ENCODE measurements around the gene COA5. TPM values are rescaled to one million over a fixed set of nuclear protein-coding genes. Genes with fewer than 3 reads are reported as not detected.
A peak's percentile ranks its signal among the peaks of the same experiment; 100 is the strongest.

The COA5 gene
- total RNA-seq (ENCODE audit: unreplicated experiment) = 21.6 TPM
- long read RNA-seq, transcript COA5-201 (3 exons, 1,754 nt) = major isoform, 22 of 24 reads
- long read RNA-seq, partial matches to known transcripts = 0 of 24 reads
- long read RNA-seq, other reads (novel, unspliced or antisense) = 1 of 24 reads

GRCh38 chr2:98608116-98608961 is at the start of gene COA5, which contains the start of gene UNC50:
Gene COA5, minus strand, starts transcription at chr2:98608512. Its CDS starts 107 bp downstream, at chr2:98608405.
Gene UNC50, plus strand, starts transcription at chr2:98608589. Its CDS starts 1,171 bp downstream, at chr2:98609760.
- Mint-ChIP-seq H3K9me3 (ENCODE audit: unreplicated experiment) (no peaks in the 10 kb centered on the region), H3K27me3 (ENCODE audit: unreplicated experiment) (peaks cover 2% of the 10 kb centered on the region), H3K36me3 (ENCODE audit: low read depth, unreplicated experiment) (peaks cover 11% of the 10 kb centered on the region), H3K4me1 (ENCODE audit: unreplicated experiment) (peaks cover 35% of the 10 kb centered on the region), H3K4me3 (ENCODE audit: unreplicated experiment) (peak within 1 kb of the TSS; percentile 94), H3K27ac (ENCODE audit: unreplicated experiment) (peak within 1 kb of the TSS; percentile 92)
- DNase-seq (ENCODE audit: low spot score) = peak; percentile 90
- peak; percentile 12 for TF ChIP-seq CTCF (IDR thresholded peaks at IDR 0.05; ENCODE audit: unreplicated experiment)

- no peak for DNase-seq (ENCODE audit: low spot score)
- H3K4me1 Mint-ChIP-seq (ENCODE audit: unreplicated experiment) = no peaks in the 10 kb centered on the region
- peaks cover 8% of the 10 kb centered on the region for H3K9me3 Mint-ChIP-seq (ENCODE audit: unreplicated experiment)
- H3K4me3 Mint-ChIP-seq (ENCODE audit: unreplicated experiment) = no peak overlapping the region
- H3K27ac Mint-ChIP-seq (ENCODE audit: unreplicated experiment) = no peak overlapping the region
- TF ChIP-seq CTCF (IDR thresholded peaks at IDR 0.05; ENCODE audit: unreplicated experiment) = no peak
- H3K36me3 Mint-ChIP-seq (ENCODE audit: low read depth, unreplicated experiment) = no peaks in the 10 kb centered on the region
- H3K27me3 Mint-ChIP-seq (ENCODE audit: unreplicated experiment) = peaks cover 2% of the 10 kb centered on the region
These were observed 48.5 kb upstream of the COA5 start for GRCh38 chr2:98656800-98657199.

GRCh38 chr2:98654699-98655495 is 46.6 kb upstream of the COA5 start:
- no peak for DNase-seq (ENCODE audit: low spot score)
- Mint-ChIP-seq H3K4me3 (ENCODE audit: unreplicated experiment) (no peak overlapping the region), H3K27me3 (ENCODE audit: unreplicated experiment) (peaks cover 2% of the 10 kb centered on the region), H3K27ac (ENCODE audit: unreplicated experiment) (no peak overlapping the region), H3K9me3 (ENCODE audit: unreplicated experiment) (peaks cover under 1% of the 10 kb centered on the region), H3K4me1 (ENCODE audit: unreplicated experiment) (no peaks in the 10 kb centered on the region), H3K36me3 (ENCODE audit: low read depth, unreplicated experiment) (no peaks in the 10 kb centered on the region)
- no peak for TF ChIP-seq CTCF (IDR thresholded peaks at IDR 0.05; ENCODE audit: unreplicated experiment)

- Mint-ChIP-seq H3K9me3 (ENCODE audit: unreplicated experiment) (no peaks in the 10 kb centered on the region), H3K36me3 (ENCODE audit: low read depth, unreplicated experiment) (no peaks in the 10 kb centered on the region), H3K27ac (ENCODE audit: unreplicated experiment) (no peak overlapping the region), H3K4me3 (ENCODE audit: unreplicated experiment) (no peak overlapping the region), H3K27me3 (ENCODE audit: unreplicated experiment) (peaks cover 2% of the 10 kb centered on the region), H3K4me1 (ENCODE audit: unreplicated experiment) (peaks cover 6% of the 10 kb centered on the region)
- no peak for TF ChIP-seq CTCF (IDR thresholded peaks at IDR 0.05; ENCODE audit: unreplicated experiment)
- DNase-seq (ENCODE audit: low spot score) = no peak
These were observed 42.7 kb upstream of the COA5 start for GRCh38 chr2:98650998-98651397.

Data from endothelial cell (in vitro differentiated cells).